AG04450 (cell line): Measurements from ENCODE around the gene SPSB4. TPM values are rescaled to one million over a fixed set of nuclear protein-coding genes. Genes with fewer than 3 reads are reported as not detected.

Experiments
- CTCF ChIA-PET: fragments of 300-600, 350-600 bp; formaldehyde crosslinking; extraction: SDS; loops from one replicate; lab custom pipeline; 2022; ENCODE audit warnings: antibody characterized with exemption, inconsistent platforms; lab: Charles Lee
- POLR2A ChIA-PET: fragments of 350-600 bp; formaldehyde crosslinking; extraction: SDS; loops from one replicate; lab custom pipeline; 2021; ENCODE audit warnings: antibody characterized with exemption, inconsistent platforms; lab: Yijun Ruan, JAX
- DNase-seq: peaks from one replicate; pipeline ENCODE4 v3.0.0-alpha.2; 2011; ENCODE audit warnings: low read depth, low spot score
- H3K27ac ChIP-seq: one replicate; pipeline ENCODE4 v1.5.1; 2012; ENCODE audit warnings: low read depth, low read length, control low read depth
- H3K27me3 ChIP-seq: one replicate; pipeline ENCODE4 v1.6.0; 2012; ENCODE audit warnings: low read length; ENCODE audit not compliant: control insufficient read depth, insufficient read depth
- H3K4me3 ChIP-seq: 2 replicates; pipeline ENCODE4 v1.5.1; 2011; ENCODE audit warnings: mild to moderate bottlenecking, low read depth, low read length, control low read depth
- H3K9me3 ChIP-seq: 2 replicates; pipeline ENCODE4 v1.5.1; 2012; ENCODE audit warnings: low read length; ENCODE audit not compliant: control insufficient read depth, insufficient read depth
- CTCF ChIP-seq: IDR thresholded peaks from 2 replicates; pipeline ENCODE4 v1.5.1; 2011; ENCODE audit warnings: low read depth, low read length, control low read depth, inconsistent platforms
- polyA plus RNA-seq: library from polyadenylated mRNA; depleted of rRNA; stranded (reverse); fragments of >200 nt; gene quantifications from 2 replicates; pipeline ENCODE4 v1.2.3, GENCODE V29; 2011

The SPSB4 gene
- polyA plus RNA-seq, 1 experiment, result not detected

GRCh38 chr3:141020143-141020830 lies 30.9 kb upstream of the SPSB4 start:
- Histone ChIP-seq H3K27ac (no peak overlapping the region), H3K9me3 (no peaks in the 10 kb centered on the region), H3K27me3 (peaks cover 2% of the 10 kb centered on the region), H3K4me3 (no peak overlapping the region)
- TF ChIP-seq CTCF, result no peak
- no peak for DNase-seq
- CTCF ChIA-PET, result interaction anchor here (1.7 kb wide), 1 partner anchor 9 kb away, joined by 6 read pairs; no protein-coding TSS in a partner anchor
- POLR2A ChIA-PET, result no interaction called here

- TF ChIP-seq CTCF, result no peak
- CTCF ChIA-PET, result interaction anchor here (1.7 kb wide), 1 partner anchor 10 kb away, joined by 6 read pairs; no protein-coding TSS in a partner anchor
- Histone ChIP-seq H3K4me3 (no peak overlapping the region), H3K9me3 (no peaks in the 10 kb centered on the region), H3K27me3 (no peaks in the 10 kb centered on the region), H3K27ac (no peak overlapping the region)
- POLR2A ChIA-PET, result no interaction called here
- DNase-seq, result no peak
Observed at GRCh38 chr3:141021261-141021660, 29.9 kb upstream of the SPSB4 start.

GRCh38 chr3:141030296-141030695 lies 20.9 kb upstream of the SPSB4 start:
- Histone ChIP-seq H3K27me3 (no peaks in the 10 kb centered on the region), H3K4me3 (no peak overlapping the region), H3K9me3 (no peaks in the 10 kb centered on the region), H3K27ac (no peak overlapping the region)
- CTCF ChIA-PET, result no interaction called here
- no peak for DNase-seq
- POLR2A ChIA-PET, result no interaction called here
- no peak for TF ChIP-seq CTCF

- Histone ChIP-seq H3K9me3 (no peaks in the 10 kb centered on the region), H3K4me3 (no peak overlapping the region), H3K27me3 (peaks cover 3% of the 10 kb centered on the region), H3K27ac (no peak overlapping the region)
- TF ChIP-seq CTCF, result no peak
- POLR2A ChIA-PET, result no interaction called here
- CTCF ChIA-PET, result interaction anchor here (0.6 kb wide), 2 partner anchors 29 to 30 kb away, joined by 3 to 6 read pairs; no protein-coding TSS in a partner anchor
- DNase-seq, result no peak
Observed at GRCh38 chr3:141039589-141039988, 11.6 kb upstream of the SPSB4 start.
